H9 (cell line): ENCODE results near the gene SDR42E2. TPM values are rescaled to one million over a fixed set of nuclear protein-coding genes. Genes with fewer than 3 reads are reported as not detected.

Experiments used
- DNase-seq: peaks from one replicate; pipeline ENCODE4 v3.0.0-alpha.2; 2017
- H2AFZ ChIP-seq: one replicate; pipeline ENCODE4 v1.6.1; 2013; ENCODE audit warnings: mild to moderate bottlenecking, low read length, control low read depth, moderate library complexity
- H2AK5ac ChIP-seq: 2 replicates; pipeline ENCODE4 v1.6.1; 2013; ENCODE audit warnings: low read length, control low read depth, mixed read lengths; ENCODE audit not compliant: insufficient read length
- H2BK120ac ChIP-seq: one replicate; pipeline ENCODE4 v1.6.1; 2013; ENCODE audit warnings: low read depth, mild to moderate bottlenecking, low read length, control low read depth, inconsistent platforms; ENCODE audit not compliant: poor library complexity, severe bottlenecking
- H2BK12ac ChIP-seq: 2 replicates; pipeline ENCODE4 v1.6.1; 2013; ENCODE audit warnings: low read length, control low read depth, mixed read lengths, low read depth; ENCODE audit not compliant: insufficient read length
- H2BK15ac ChIP-seq: 2 replicates; pipeline ENCODE4 v1.6.1; 2013; ENCODE audit warnings: low read depth, low read length, control low read depth
- H2BK20ac ChIP-seq: one replicate; pipeline ENCODE4 v1.6.1; 2013; ENCODE audit warnings: low read depth, mild to moderate bottlenecking, low read length, control low read depth, inconsistent platforms; ENCODE audit not compliant: poor library complexity, severe bottlenecking
- H2BK5ac ChIP-seq: 2 replicates; pipeline ENCODE4 v1.6.1; 2013; ENCODE audit warnings: low read length, control low read depth, mixed read lengths; ENCODE audit not compliant: insufficient read length
- H3K14ac ChIP-seq: 2 replicates; pipeline ENCODE4 v1.6.1; 2013; ENCODE audit warnings: low read length, control low read depth; ENCODE audit not compliant: insufficient read depth
- H3K18ac ChIP-seq: 2 replicates; pipeline ENCODE4 v1.6.1; 2013; ENCODE audit warnings: low read depth, mild to moderate bottlenecking, mixed read lengths, low read length, control low read depth; ENCODE audit not compliant: insufficient read length
- H3K23ac ChIP-seq: 2 replicates; pipeline ENCODE4 v1.6.1; 2013; ENCODE audit warnings: low read length, control low read depth, mixed read lengths, low read depth; ENCODE audit not compliant: insufficient read length
- H3K23me2 ChIP-seq: 2 replicates; pipeline ENCODE4 v1.6.1; 2013; ENCODE audit warnings: low read depth, mild to moderate bottlenecking, mixed read lengths, low read length, control low read depth; ENCODE audit not compliant: insufficient read length, poor library complexity, severe bottlenecking
- H3K27ac ChIP-seq: 2 replicates; pipeline ENCODE4 v1.5.1; 2013; ENCODE audit warnings: low read length, control low read depth, mixed read lengths, low read depth; ENCODE audit not compliant: insufficient read length
- H3K27me3 ChIP-seq: 2 replicates; pipeline ENCODE4 v1.6.1; 2013; ENCODE audit warnings: low read length, control low read depth, inconsistent platforms; ENCODE audit not compliant: insufficient read depth
- H3K4ac ChIP-seq: 2 replicates; pipeline ENCODE4 v1.6.1; 2013; ENCODE audit warnings: low read depth, mild to moderate bottlenecking, control low read depth, inconsistent platforms, low read length, moderate library complexity
- H3K4me1 ChIP-seq: 2 replicates; pipeline ENCODE4 v1.6.1; 2013; ENCODE audit warnings: low read length, control low read depth, inconsistent platforms; ENCODE audit not compliant: insufficient read depth
- H3K4me2 ChIP-seq: 2 replicates; pipeline ENCODE4 v1.6.1; 2013; ENCODE audit warnings: low read length, control low read depth, mixed read lengths; ENCODE audit not compliant: insufficient read length, insufficient read depth
- H3K56ac ChIP-seq: 2 replicates; pipeline ENCODE4 v1.6.1; 2013; ENCODE audit warnings: low read depth, mild to moderate bottlenecking, mixed read lengths, low read length, control low read depth; ENCODE audit not compliant: insufficient read length
- H3K79me1 ChIP-seq: 2 replicates; pipeline ENCODE4 v1.6.1; 2013; ENCODE audit warnings: low read depth, mild to moderate bottlenecking, moderate library complexity, low read length, control low read depth, inconsistent platforms; ENCODE audit not compliant: insufficient read depth, poor library complexity, severe bottlenecking
- H3K79me2 ChIP-seq: 2 replicates; pipeline ENCODE4 v1.6.1; 2013; ENCODE audit warnings: low read length, control low read depth, inconsistent platforms; ENCODE audit not compliant: insufficient read depth
- H3K9ac ChIP-seq: 2 replicates; pipeline ENCODE4 v1.6.1; 2013; ENCODE audit warnings: low read length, control low read depth, mixed read lengths; ENCODE audit not compliant: insufficient read length; ENCODE audit errors: extremely low read depth
- H3K9me3 ChIP-seq: one replicate; pipeline ENCODE4 v1.6.1; 2013; ENCODE audit warnings: low read depth, low read length, inconsistent platforms; ENCODE audit not compliant: control insufficient read depth
- H3T11ph ChIP-seq: one replicate; pipeline ENCODE4 v1.6.1; 2013; ENCODE audit warnings: mild to moderate bottlenecking, low read length, control low read depth, inconsistent platforms
- H4K20me1 ChIP-seq: one replicate; pipeline ENCODE4 v1.6.1; 2013; ENCODE audit not compliant: control insufficient read depth, insufficient read length, insufficient read depth
- H4K5ac ChIP-seq: 2 replicates; pipeline ENCODE4 v1.6.1; 2013; ENCODE audit warnings: low read depth, mild to moderate bottlenecking, mixed read lengths, low read length, control low read depth; ENCODE audit not compliant: insufficient read length
- H4K8ac ChIP-seq: replicated peaks from 2 replicates; pipeline ENCODE4 v1.6.1; 2013; ENCODE audit warnings: low read length, control low read depth, mixed read lengths, low read depth; ENCODE audit not compliant: insufficient read length
- H4K91ac ChIP-seq: 2 replicates; pipeline ENCODE4 v1.6.1; 2013; ENCODE audit warnings: low read depth, mild to moderate bottlenecking, moderate library complexity, mixed read lengths, low read length, control low read depth; ENCODE audit not compliant: insufficient read length
- H3K27ac Mint-ChIP-seq, 3 experiments: 2 replicates in 2 of 3; 3 replicates in 1 of 3; pipeline ENCODE4 v1.8.0; 2020 to 2021; ENCODE audit warnings: mixed read lengths in 3 of 3, mild to moderate bottlenecking in 1 of 3, moderate library complexity in 1 of 3
- H3K27me3 Mint-ChIP-seq: 2 replicates; pipeline ENCODE4 v1.8.0; 2021; ENCODE audit warnings: low read depth, mild to moderate bottlenecking, moderate library complexity, mixed read lengths
- H3K36me3 Mint-ChIP-seq, 3 experiments: 2 replicates in 2 of 3; 3 replicates in 1 of 3; pipeline ENCODE4 v1.8.0; 2020 to 2021; ENCODE audit warnings: low read depth in 3 of 3, mixed read lengths in 3 of 3; ENCODE audit not compliant: insufficient read depth in 1 of 3
- H3K4me1 Mint-ChIP-seq, 2 experiments: 2 replicates each; pipeline ENCODE4 v1.8.0; 2020; ENCODE audit warnings: mixed read lengths in 2 of 2
- H3K4me3 Mint-ChIP-seq, 2 experiments: 2 replicates in 1 of 2; 3 replicates in 1 of 2; pipeline ENCODE4 v1.8.0; 2020 to 2021; ENCODE audit warnings: mild to moderate bottlenecking in 2 of 2, mixed read lengths in 2 of 2, moderate library complexity in 1 of 2
- H3K9me3 Mint-ChIP-seq, 2 experiments: 2 replicates in 1 of 2; 3 replicates in 1 of 2; pipeline ENCODE4 v1.8.0; 2020; ENCODE audit warnings: mild to moderate bottlenecking in 2 of 2, mixed read lengths in 2 of 2, moderate library complexity in 1 of 2
- CTCF ChIP-seq: fragments of 200-600 bp; sonication (generic); conservative IDR thresholded peaks from 3 replicates; pipeline ENCODE4 v1.8.0; 2021; ENCODE audit warnings: antibody characterized with exemption, mild to moderate bottlenecking
- total RNA-seq: library from RNA; stranded (reverse); gene quantifications from 2 replicates; pipeline ENCODE4 v1.2.1, GENCODE V29; 2021

Gene SDR42E2
- total RNA-seq, 1 experiment from 2014 or later: 0.09 TPM

DNA sequence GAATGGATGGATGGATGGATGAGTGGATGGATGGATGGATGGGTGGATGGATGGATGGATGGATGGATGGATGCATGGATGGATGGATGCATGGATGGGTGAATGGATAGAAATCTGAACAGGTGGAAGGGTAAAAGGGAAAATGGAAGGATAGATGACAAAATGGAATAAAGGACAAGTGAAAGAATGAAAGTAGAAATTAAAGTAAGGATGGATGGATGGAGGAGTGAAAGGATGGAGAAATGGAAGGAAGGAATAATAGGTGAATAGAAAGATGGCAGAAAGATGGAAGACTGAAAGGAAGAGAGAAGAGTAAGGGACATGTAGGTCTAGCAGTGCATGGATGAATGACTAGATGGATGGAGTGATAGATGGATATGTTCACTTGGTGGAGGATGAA, 40.1 kb upstream of the SDR42E2 start:
- H3K9ac ChIP-seq: no peak overlapping the region
- Mint-ChIP-seq H3K27ac (no peak overlapping the region), H3K4me1 (peaks cover 0 to 2% of the 10 kb centered on the region in 2 experiments; a peak in 1 of 4 replicates)

More for the DNA sequence above, 40.1 kb upstream of the SDR42E2 start:
- H3K27ac ChIP-seq: no peak overlapping the region
- no peak for DNase-seq
- no peaks in the 10 kb centered on the region for H3K79me2 ChIP-seq
- H3K9me3 ChIP-seq: no peaks in the 10 kb centered on the region
- no peak overlapping the region for H2BK12ac ChIP-seq
- no peak overlapping the region for H3T11ph ChIP-seq
- Mint-ChIP-seq H3K36me3 (no peaks in the 10 kb centered on the region), H3K9me3 (no peaks in the 10 kb centered on the region), H3K27me3 (peaks cover 8% of the 10 kb centered on the region), H3K4me3 (no peak overlapping the region)
- H2BK15ac ChIP-seq: no peak overlapping the region
- H3K79me1 ChIP-seq: no peaks in the 10 kb centered on the region
- H3K4me2 ChIP-seq: no peak overlapping the region
- TF ChIP-seq CTCF: no peak
- H2BK20ac ChIP-seq: no peak overlapping the region
- H2BK120ac ChIP-seq: no peak overlapping the region
- H3K27me3 ChIP-seq: no peaks in the 10 kb centered on the region
- no peak overlapping the region for H4K91ac ChIP-seq
- no peak overlapping the region for H3K56ac ChIP-seq
- no peaks in the 10 kb centered on the region for H3K23me2 ChIP-seq
- H3K14ac ChIP-seq: no peak overlapping the region
- H2BK5ac ChIP-seq: no peak overlapping the region
- H2AFZ ChIP-seq: no peak overlapping the region
- H4K8ac ChIP-seq: no peak overlapping the region
- no peak overlapping the region for H3K18ac ChIP-seq
- H3K4me1 ChIP-seq: no peaks in the 10 kb centered on the region
- no peak overlapping the region for H2AK5ac ChIP-seq
- no peak overlapping the region for H3K23ac ChIP-seq
- H4K5ac ChIP-seq: no peak overlapping the region
- no peak overlapping the region for H3K4ac ChIP-seq
- no peaks in the 10 kb centered on the region for H4K20me1 ChIP-seq
